GM21529 (cell line): ENCODE measurements around the gene TMEM144.

ENCODE experiments used
- ATAC-seq: cut with Tn5 transposase; IDR thresholded peaks from one replicate; pipeline ENCODE4 v1.9.1; 2021; ENCODE audit not compliant: unreplicated experiment

Gene TMEM144

GRCh38 chr4:158209825-158210807 is at the start of gene TMEM144:
TSS of gene TMEM144 (plus strand) at chr4:158210486. CDS start at chr4:158212668, 2,182 bp downstream.
- ATAC-seq: peak; percentile 89

- no peak for ATAC-seq
Measured at GRCh38 chr4:158161551-158162354, 48.5 kb upstream of the TMEM144 start.

GRCh38 chr4:158162631-158163030 is 47.7 kb upstream of the TMEM144 start:
- ATAC-seq: no peak

- no peak for ATAC-seq
Measured at GRCh38 chr4:158163941-158164767, 46.1 kb upstream of the TMEM144 start.

GRCh38 chr4:158164768-158165213 is 45.5 kb upstream of the TMEM144 start:
- ATAC-seq: no peak

GRCh38 chr4:158166701-158167100 is 43.6 kb upstream of the TMEM144 start:
- ATAC-seq: no peak

- ATAC-seq: no peak
Measured at GRCh38 chr4:158168606-158169005, 41.7 kb upstream of the TMEM144 start.

- ATAC-seq: no peak
Measured at GRCh38 chr4:158169506-158169905, 40.8 kb upstream of the TMEM144 start.

GRCh38 chr4:158169931-158170690 is 40.2 kb upstream of the TMEM144 start:
- ATAC-seq: no peak

- ATAC-seq: no peak
Measured at GRCh38 chr4:158170691-158171561, 39.4 kb upstream of the TMEM144 start.

GRCh38 chr4:158172261-158173258 is 37.7 kb upstream of the TMEM144 start, which contains the start of gene GASK1B:
TSS of gene GASK1B (minus strand) at chr4:158173025. CDS start at chr4:158171375, 1,650 bp downstream.
- no peak for ATAC-seq

- no peak for ATAC-seq
Measured at GRCh38 chr4:158176108-158176507, 34.2 kb upstream of the TMEM144 start.

GRCh38 chr4:158176776-158177175 is 33.5 kb upstream of the TMEM144 start:
- ATAC-seq: no peak

GRCh38 chr4:158179465-158179864 is 30.8 kb upstream of the TMEM144 start:
- no peak for ATAC-seq

GRCh38 chr4:158181906-158182305 is 28.4 kb upstream of the TMEM144 start:
- no peak for ATAC-seq

- no peak for ATAC-seq
Measured at GRCh38 chr4:158182736-158183135, 27.6 kb upstream of the TMEM144 start.

GRCh38 chr4:158186815-158187214 is 23.5 kb upstream of the TMEM144 start:
- ATAC-seq: no peak

GRCh38 chr4:158189422-158189821 is 20.9 kb upstream of the TMEM144 start:
- no peak for ATAC-seq
